Adipocyte (in vitro differentiated cells): ENCODE measurements around the gene MT1G.

Experiments used
- DNase-seq: peaks from one replicate; pipeline ENCODE4 v3.0.0-alpha.2; 2015; ENCODE audit warnings: low read depth
- H3K27me3 ChIP-seq: replicated peaks from 2 replicates; pipeline ENCODE4 v1.7.0; 2013; ENCODE audit warnings: mild to moderate bottlenecking, low read length, moderate library complexity; ENCODE audit not compliant: control insufficient read depth, insufficient read depth
- H3K36me3 ChIP-seq: 2 replicates; pipeline ENCODE4 v1.7.0; 2013; ENCODE audit warnings: low read length, mild to moderate bottlenecking, moderate library complexity; ENCODE audit not compliant: control insufficient read depth, insufficient read depth, severe bottlenecking
- H3K4me1 ChIP-seq: 2 replicates; pipeline ENCODE4 v1.7.0; 2013; ENCODE audit warnings: mild to moderate bottlenecking, low read length, moderate library complexity; ENCODE audit not compliant: control insufficient read depth, insufficient read depth
- H3K4me3 ChIP-seq: 2 replicates; pipeline ENCODE4 v1.7.0; 2013; ENCODE audit warnings: mild to moderate bottlenecking, low read length, moderate library complexity
- H3K9ac ChIP-seq: 2 replicates; pipeline ENCODE4 v1.7.0; 2013; ENCODE audit warnings: mild to moderate bottlenecking, low read length, moderate library complexity
- H3K9me3 ChIP-seq: 2 replicates; pipeline ENCODE4 v1.7.0; 2013; ENCODE audit warnings: mild to moderate bottlenecking, low read length, moderate library complexity; ENCODE audit not compliant: control insufficient read depth

Gene MT1G

GRCh38 chr16:56643080-56643778, 24.6 kb downstream of the MT1G start:
- Histone ChIP-seq H3K36me3 (no peaks in the 10 kb centered on the region), H3K27me3 (peaks cover 34% of the 10 kb centered on the region), H3K9ac (no peak overlapping the region), H3K9me3 (no peaks in the 10 kb centered on the region), H3K4me1 (peaks cover 17% of the 10 kb centered on the region), H3K4me3 (peak overlapping the region; percentile 71)
- peak; percentile 45 for DNase-seq

DNA sequence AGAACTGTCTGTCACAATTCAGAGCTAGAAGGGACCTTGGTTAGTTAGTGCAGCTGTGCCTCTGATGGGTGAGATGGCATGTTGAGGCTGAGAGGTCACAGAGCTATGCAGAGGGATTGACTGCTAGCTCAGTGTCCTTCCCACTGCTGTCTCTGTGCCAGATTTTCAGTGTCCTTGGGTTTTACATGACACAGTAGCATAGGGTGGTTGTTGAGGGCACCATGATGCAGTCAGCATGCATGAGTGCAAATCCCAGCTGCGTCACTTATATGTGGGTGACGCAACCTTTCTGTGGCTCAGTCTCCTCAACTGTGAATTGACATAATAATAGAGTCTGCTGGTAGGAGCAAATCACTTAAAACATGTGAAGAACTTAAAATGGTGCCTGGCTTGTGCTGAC, 26.7 kb downstream of the MT1G start:
- no peak for DNase-seq
- no peak overlapping the region for H3K9ac ChIP-seq
- no peak overlapping the region for H3K4me3 ChIP-seq
- H3K9me3 ChIP-seq, result no peaks in the 10 kb centered on the region
- peaks cover 20% of the 10 kb centered on the region for H3K4me1 ChIP-seq
- peaks cover 16% of the 10 kb centered on the region for H3K27me3 ChIP-seq
- H3K36me3 ChIP-seq, result no peaks in the 10 kb centered on the region

DNA sequence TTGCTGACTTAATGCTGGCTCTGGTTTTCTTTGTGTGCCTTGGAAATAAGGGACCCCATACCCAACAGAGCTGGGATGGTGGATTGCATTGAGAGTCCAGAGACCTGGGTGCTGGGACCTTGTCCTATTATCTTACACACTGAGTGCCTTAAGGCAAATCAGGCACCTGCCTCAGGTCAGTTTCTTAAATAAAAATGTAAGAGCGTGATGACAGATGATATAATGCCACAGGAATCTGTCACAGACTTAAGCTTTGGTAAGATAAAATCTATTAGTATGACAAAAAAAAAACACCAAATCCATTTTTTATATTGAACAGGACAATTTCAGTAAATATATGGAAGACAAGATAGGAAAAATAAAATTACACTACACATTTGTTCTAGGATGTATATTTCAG, 27.8 kb downstream of the MT1G start:
- DNase-seq, result no peak
- Histone ChIP-seq H3K4me1 (peaks cover 20% of the 10 kb centered on the region), H3K27me3 (peaks cover 9% of the 10 kb centered on the region), H3K36me3 (no peaks in the 10 kb centered on the region), H3K9me3 (no peaks in the 10 kb centered on the region), H3K9ac (no peak overlapping the region), H3K4me3 (no peak overlapping the region)

DNA sequence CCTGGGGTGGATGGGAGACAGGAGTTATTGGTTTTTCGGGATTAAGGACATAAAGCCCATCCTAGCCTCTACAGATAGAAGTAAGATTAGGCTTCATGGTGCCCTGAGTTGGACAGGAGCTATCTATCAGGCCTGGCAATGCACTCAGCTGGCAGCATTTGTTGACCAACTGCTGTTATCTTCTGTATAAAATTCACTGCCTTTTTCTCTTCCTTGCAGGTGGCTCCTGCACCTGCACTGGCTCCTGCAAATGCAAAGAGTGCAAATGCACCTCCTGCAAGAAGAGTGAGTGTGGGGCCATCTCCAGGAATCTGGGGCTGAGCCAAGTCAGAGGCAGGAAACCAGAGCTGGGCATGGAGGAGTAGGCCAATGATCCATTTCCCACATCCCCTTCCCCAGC, 28.8 kb downstream of the MT1G start:
- H3K9me3 ChIP-seq, result no peaks in the 10 kb centered on the region

DNA sequence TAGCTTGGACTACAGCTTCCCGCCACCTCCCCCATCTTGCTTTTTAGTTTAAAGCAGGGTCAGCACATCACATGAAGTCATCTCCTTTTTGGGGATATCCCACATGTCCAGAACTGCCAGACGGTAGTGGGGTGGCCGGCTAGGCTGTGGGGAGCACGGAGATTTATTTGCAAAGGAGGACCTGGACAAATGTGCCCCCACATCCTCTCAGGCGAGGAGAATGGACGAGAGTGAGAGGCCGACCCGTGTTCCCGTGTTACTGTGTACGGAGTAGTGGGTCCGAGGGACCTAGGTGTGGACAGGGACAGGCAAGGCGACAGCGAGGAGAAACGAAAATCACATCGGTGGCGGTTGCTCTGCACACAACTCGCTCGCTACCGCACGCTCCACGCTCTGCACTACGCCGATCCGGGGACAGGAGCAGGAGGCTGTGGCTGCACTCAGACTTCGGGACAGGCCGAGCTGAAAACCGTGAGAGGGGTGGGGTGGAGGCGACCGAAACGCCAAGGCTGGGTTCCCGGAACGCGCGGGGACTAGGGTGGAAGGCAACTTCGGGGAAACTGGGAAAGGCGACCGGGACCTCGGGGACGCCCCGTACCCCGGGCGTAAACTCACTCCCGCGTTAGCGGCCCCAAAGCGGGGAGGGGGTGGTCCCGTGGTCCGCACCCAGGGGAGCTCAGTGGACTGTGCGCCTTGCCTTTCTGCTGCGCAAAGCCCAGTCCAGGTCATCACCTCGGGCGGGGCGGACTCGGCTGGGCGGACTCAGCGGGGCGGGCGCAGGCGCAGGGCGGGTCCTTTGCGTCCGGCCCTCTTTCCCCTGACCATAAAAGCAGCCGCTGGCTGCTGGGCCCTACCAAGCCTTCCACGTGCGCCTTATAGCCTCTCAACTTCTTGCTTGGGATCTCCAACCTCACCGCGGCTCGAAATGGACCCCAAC, 29.8 kb downstream of the MT1G start, which contains the start of gene MT1A:
MT1A (plus strand) TSS at position 853 of the 937 bp plus-strand sequence; CDS start at position 926, 73 bp downstream.
- H3K4me1 ChIP-seq, result peaks cover 13% of the 10 kb centered on the region
- H3K4me3 ChIP-seq, result peak within 1 kb of the TSS; percentile 81
- H3K36me3 ChIP-seq, result no peaks in the 10 kb centered on the region
- H3K9me3 ChIP-seq, result no peaks in the 10 kb centered on the region
- H3K27me3 ChIP-seq, result no peaks in the 10 kb centered on the region
- DNase-seq, result peak; percentile 39
- H3K9ac ChIP-seq, result peak within 1 kb of the TSS; percentile 77

More for the DNA sequence above, 28.8 kb downstream of the MT1G start:
- Histone ChIP-seq H3K4me3 (no peak overlapping the region), H3K4me1 (peaks cover 20% of the 10 kb centered on the region), H3K9ac (no peak overlapping the region), H3K36me3 (no peaks in the 10 kb centered on the region), H3K27me3 (peaks cover 3% of the 10 kb centered on the region)
- no peak for DNase-seq

DNA sequence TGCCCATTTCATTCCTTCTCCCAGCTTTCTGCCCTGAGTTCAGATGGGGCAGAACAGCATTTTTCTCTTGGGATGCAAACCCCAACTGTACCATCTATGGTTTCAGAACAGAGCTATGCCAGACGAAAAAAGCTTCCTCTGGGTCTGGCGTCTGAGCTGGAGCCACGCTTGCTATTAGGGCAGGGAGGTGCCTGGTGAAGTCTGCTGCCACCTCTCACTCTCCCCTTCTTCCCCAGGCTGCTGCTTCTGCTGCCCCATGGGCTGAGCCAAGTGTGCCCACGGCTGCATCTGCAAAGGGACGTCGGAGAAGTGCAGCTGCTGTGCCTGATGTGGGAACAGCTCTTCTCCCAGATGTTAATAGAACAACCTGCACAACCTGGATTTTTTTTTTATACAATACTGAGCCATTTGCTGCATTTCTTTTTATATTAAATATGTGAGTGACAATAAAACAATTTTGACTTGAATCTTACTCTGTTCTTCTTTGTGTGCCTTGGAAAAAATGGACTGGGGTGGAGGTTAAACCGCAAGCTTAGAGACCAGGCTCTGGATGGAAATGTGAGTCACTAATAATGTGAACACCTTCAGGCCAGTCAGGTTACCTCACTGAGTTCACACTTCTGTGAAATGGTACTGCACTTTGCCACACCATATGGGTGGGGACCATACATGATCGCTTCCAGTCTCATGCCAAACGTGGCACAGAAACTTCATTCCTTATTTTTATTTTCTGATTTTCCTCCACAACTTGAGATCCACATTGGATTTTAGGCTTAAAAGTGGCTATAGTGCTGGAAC, 31.1 kb downstream of the MT1G start:
- Histone ChIP-seq H3K9me3 (no peaks in the 10 kb centered on the region), H3K36me3 (no peaks in the 10 kb centered on the region), H3K9ac (no peak overlapping the region), H3K4me3 (no peak overlapping the region), H3K4me1 (peaks cover 14% of the 10 kb centered on the region), H3K27me3 (no peaks in the 10 kb centered on the region)
- no peak for DNase-seq

GRCh38 chr16:56635441-56635967, 32.4 kb downstream of the MT1G start:
- no peak overlapping the region for H3K4me3 ChIP-seq

GRCh38 chr16:56634715-56635440, 33.0 kb downstream of the MT1G start:
- no peak overlapping the region for H3K4me3 ChIP-seq
- H3K4me1 ChIP-seq, result peaks cover 15% of the 10 kb centered on the region
- H3K9me3 ChIP-seq, result no peaks in the 10 kb centered on the region
- no peaks in the 10 kb centered on the region for H3K27me3 ChIP-seq
- peak; percentile 17 for DNase-seq
- no peaks in the 10 kb centered on the region for H3K36me3 ChIP-seq
- no peak overlapping the region for H3K9ac ChIP-seq

More at GRCh38 chr16:56635441-56635967, 32.4 kb downstream of the MT1G start:
- Histone ChIP-seq H3K9ac (no peak overlapping the region), H3K27me3 (no peaks in the 10 kb centered on the region), H3K4me1 (peaks cover 15% of the 10 kb centered on the region), H3K9me3 (no peaks in the 10 kb centered on the region), H3K36me3 (no peaks in the 10 kb centered on the region)
- DNase-seq, result no peak

DNA sequence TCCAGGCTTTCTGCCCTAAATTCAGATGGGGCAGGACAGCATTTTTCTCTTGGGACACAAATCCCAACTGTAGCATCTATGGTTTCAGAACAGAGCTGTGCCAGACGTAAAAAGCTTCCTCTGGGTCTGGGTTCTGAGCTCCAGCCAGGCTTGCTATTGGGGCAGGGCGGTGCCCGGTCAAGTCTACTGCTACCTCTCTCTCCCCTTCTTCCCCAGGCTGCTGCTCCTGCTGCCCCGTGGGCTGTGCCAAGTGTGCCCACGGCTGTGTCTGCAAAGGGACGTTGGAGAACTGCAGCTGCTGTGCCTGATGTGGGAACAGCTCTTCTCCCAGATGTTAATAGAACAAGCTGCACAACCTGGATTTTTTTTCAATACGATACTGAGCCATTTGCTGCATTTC, 34.3 kb downstream of the MT1G start:
- no peak overlapping the region for H3K9ac ChIP-seq
- DNase-seq, result no peak
- H3K4me3 ChIP-seq, result peak overlapping the region; percentile 84
- H3K36me3 ChIP-seq, result no peaks in the 10 kb centered on the region
- no peaks in the 10 kb centered on the region for H3K9me3 ChIP-seq
- no peaks in the 10 kb centered on the region for H3K27me3 ChIP-seq
- H3K4me1 ChIP-seq, result peaks cover 13% of the 10 kb centered on the region

DNA sequence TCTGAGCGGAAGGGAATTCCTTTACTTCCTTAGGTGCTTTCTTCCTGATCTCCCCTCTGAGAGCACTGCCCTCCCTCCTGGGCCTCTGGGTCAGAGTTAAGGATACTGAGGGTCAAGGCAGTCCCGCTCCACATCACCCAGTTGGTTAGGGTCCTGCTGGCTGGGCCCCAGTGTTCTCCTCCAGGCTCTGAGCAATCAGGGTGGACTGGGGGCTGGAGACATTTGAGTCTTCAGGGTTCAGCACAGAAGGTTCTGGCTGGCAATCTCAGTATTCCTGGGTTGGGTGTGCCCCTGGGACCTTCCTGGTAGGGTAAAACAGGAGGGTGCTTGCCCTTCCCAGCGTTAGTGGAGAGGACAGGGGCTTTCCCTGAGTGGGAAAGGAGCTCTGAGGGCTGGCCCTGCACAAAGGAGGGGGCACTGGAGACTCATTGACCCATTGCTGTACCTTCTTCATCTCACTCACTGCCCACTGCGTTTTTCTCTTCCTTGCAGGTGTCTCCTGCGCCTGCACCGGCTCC, 35.0 kb downstream of the MT1G start:
- DNase-seq, result no peak
- Histone ChIP-seq H3K9me3 (no peaks in the 10 kb centered on the region), H3K4me1 (peaks cover 9% of the 10 kb centered on the region), H3K27me3 (no peaks in the 10 kb centered on the region), H3K4me3 (peak overlapping the region; percentile 84), H3K9ac (peak overlapping the region; percentile 87), H3K36me3 (no peaks in the 10 kb centered on the region)
